ENCODE data around the gene HOGA1. TPM values are rescaled to one million over a fixed set of nuclear protein-coding genes. Genes with fewer than 3 reads are reported as not detected.
A peak's percentile ranks its signal among the peaks of the same experiment; 100 is the strongest.

Gene HOGA1
- total and polyA plus RNA-seq, 8 donors: 0.85 to 2.2 (median 1.3) TPM

DNA sequence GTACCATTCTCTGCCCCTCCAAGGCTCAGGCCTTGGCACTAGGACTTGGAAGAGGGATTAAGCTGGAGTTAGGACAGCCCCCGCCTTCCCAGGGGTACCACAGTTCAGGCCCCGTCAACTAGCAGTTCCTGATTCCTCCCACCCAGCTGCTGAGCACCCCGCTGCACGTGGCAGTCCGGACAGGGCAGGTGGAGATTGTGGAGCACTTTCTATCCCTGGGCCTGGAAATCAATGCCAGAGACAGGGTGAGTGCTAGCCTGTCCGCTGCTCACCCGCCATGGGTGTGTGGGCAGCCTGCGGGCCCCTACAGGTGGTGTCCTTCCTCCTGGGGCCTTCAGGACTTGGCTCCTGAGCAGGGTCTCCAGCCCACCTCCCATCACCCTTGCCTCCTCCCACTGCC is 2.0 kb upstream of the HOGA1 start:
- no peak overlapping the region for H3K27ac ChIP-seq
- intact Hi-C loops (cut with DNase I): no loop called here
- H3K36me3 ChIP-seq: no peaks in the 10 kb centered on the region
- H3K9me3 ChIP-seq: no peaks in the 10 kb centered on the region
- no peak for ATAC-seq
- H3K4me1 ChIP-seq: no peaks in the 10 kb centered on the region
- H3K4me3 ChIP-seq: no peak overlapping the region
- TF ChIP-seq, protein P1, sequence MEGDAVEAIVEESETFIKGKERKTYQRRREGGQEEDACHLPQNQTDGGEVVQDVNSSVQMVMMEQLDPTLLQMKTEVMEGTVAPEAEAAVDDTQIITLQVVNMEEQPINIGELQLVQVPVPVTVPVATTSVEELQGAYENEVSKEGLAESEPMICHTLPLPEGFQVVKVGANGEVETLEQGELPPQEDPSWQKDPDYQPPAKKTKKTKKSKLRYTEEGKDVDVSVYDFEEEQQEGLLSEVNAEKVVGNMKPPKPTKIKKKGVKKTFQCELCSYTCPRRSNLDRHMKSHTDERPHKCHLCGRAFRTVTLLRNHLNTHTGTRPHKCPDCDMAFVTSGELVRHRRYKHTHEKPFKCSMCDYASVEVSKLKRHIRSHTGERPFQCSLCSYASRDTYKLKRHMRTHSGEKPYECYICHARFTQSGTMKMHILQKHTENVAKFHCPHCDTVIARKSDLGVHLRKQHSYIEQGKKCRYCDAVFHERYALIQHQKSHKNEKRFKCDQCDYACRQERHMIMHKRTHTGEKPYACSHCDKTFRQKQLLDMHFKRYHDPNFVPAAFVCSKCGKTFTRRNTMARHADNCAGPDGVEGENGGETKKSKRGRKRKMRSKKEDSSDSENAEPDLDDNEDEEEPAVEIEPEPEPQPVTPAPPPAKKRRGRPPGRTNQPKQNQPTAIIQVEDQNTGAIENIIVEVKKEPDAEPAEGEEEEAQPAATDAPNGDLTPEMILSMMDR (IDR thresholded peaks at IDR 0.05): no peak
- DNase-seq: peak in 1 of 4 donors; percentile 24
- H3K27me3 ChIP-seq: peaks cover 0 to 13% of the 10 kb centered on the region in 2 donors

DNA sequence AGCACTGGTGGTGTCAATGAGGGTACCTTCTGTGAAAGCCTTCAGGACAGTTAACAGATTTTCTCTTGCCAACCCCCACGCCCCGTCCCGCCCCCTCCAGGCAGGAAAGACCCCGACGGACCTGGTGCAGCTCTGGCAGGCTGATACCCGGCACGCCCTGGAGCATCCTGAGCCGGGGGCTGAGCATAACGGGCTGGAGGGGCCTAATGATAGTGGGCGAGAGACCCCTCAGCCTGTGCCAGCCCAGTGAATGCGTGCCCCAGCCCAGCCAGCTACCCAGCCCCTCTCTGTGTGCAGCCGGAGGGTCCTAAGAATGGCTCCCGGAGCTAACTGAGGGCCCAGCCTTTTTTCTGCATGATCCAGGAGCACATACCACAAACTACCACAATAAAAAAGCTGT is 713 bp upstream of the HOGA1 start:
- DNase-seq (no peak), ATAC-seq (no peak)
- Histone ChIP-seq H3K9me3 (no peaks in the 10 kb centered on the region), H3K4me3 (no peak overlapping the region), H3K27ac (no peak overlapping the region), H3K36me3 (no peaks in the 10 kb centered on the region), H3K27me3 (peaks cover 0 to 5% of the 10 kb centered on the region in 2 donors), H3K4me1 (no peaks in the 10 kb centered on the region)
- intact Hi-C loops (cut with DNase I): no loop called here
- TF ChIP-seq, protein P1 (IDR thresholded peaks at IDR 0.05): no peak

DNA sequence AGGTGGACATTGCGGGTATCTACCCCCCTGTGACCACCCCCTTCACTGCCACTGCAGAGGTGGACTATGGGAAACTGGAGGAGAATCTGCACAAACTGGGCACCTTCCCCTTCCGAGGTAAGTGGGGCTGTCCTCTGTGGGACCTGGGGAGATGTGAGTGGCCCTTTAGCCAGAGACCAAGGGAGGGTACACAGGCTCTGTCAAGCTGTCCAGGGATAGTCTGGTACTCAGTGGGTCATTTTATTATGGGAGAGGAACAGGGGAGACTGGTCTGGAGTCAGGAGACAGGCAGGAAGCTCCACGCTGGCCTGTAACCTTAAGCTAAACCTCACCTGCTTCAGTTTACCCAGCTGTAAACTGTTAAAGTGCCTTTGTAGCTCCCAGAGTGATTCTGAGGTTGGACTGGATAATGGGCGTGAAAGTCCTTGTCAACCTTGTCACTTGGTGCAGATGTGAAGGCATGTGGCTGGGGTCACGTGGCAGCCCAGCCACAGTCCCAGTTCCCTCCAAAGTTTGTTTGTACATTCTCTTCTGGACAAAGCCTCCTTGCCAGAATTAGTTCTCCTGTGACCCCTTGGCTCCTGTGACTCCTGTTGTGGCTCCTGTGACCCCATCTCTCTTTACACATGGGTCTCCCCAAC is 729 bp downstream of the HOGA1 start:
- intact Hi-C loops (cut with DNase I): no loop called here
- TF ChIP-seq, protein P1 (IDR thresholded peaks at IDR 0.05): no peak
- Histone ChIP-seq H3K27me3 (no peaks in the 10 kb centered on the region), H3K36me3 (no peaks in the 10 kb centered on the region), H3K4me1 (no peaks in the 10 kb centered on the region), H3K4me3 (no peak overlapping the region), H3K9me3 (no peaks in the 10 kb centered on the region), H3K27ac (no peak overlapping the region)
- no peak for ATAC-seq
- DNase-seq: no peak

DNA sequence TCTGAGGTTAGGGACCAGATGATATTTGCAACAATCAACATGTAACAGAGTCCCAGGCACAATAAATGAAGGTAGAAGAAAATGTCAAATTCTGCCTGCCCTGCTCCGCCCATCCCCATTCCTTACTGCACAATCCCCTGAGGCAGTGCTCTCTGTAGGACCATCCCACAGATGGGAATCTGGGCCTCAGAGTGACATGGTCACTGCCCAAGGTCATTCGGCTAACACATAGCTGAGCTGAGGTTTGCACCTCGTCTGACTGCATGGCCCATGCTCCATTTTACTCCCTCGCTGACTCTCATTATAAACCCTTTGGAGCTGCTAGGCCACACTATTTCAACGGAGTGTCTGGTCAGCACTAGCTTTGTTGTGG is 1.2 kb downstream of the HOGA1 start:
- intact Hi-C loops (cut with DNase I): no loop called here
- Histone ChIP-seq H3K9me3 (no peaks in the 10 kb centered on the region), H3K36me3 (no peaks in the 10 kb centered on the region), H3K27ac (no peak overlapping the region), H3K4me1 (no peaks in the 10 kb centered on the region), H3K27me3 (no peaks in the 10 kb centered on the region), H3K4me3 (no peak overlapping the region)
- TF ChIP-seq, protein P1 (IDR thresholded peaks at IDR 0.05): no peak
- ATAC-seq (no peak), DNase-seq (no peak)

DNA sequence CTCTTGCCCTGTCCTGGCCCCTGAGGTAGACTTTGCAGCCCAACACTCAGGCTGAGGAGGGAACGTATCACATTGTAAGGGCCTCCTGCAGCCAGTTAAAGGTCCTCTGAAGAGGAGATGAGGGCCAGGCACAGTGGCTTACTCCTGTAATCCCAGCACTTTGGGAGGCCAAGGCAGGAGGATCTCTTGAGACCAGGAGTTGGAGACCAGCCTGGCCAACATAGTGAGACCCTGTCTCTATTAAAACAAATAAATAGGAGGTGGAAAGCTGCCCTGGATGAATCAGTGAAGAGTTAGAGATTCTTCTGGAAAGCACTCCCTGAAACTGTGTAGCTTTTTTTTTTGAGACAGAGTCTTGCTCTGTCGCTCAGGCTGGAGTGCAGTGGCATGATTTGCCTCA is 3.0 kb downstream of the HOGA1 start:
- intact Hi-C loops (cut with DNase I): no loop called here
- TF ChIP-seq, protein P1 (IDR thresholded peaks at IDR 0.05): no peak
- ATAC-seq (no peak), DNase-seq (no peak)
- H3K4me3 ChIP-seq: no peak overlapping the region
- H3K9me3 ChIP-seq: no peaks in the 10 kb centered on the region
- no peak overlapping the region for H3K27ac ChIP-seq
- no peaks in the 10 kb centered on the region for H3K4me1 ChIP-seq
- no peaks in the 10 kb centered on the region for H3K27me3 ChIP-seq
- H3K36me3 ChIP-seq: no peaks in the 10 kb centered on the region

All from left lung (tissue), 10 donors.